Measurements from ENCODE around the gene FAM193B. TPM values are rescaled to one million over a fixed set of nuclear protein-coding genes. Genes with fewer than 3 reads are reported as not detected.
A peak's percentile ranks its signal among the peaks of the same experiment; 100 is the strongest.

Gene FAM193B
- polyA plus RNA-seq, 1 of the 3 experiments (the other 2 are of a cell fraction): 48.1 TPM

DNA sequence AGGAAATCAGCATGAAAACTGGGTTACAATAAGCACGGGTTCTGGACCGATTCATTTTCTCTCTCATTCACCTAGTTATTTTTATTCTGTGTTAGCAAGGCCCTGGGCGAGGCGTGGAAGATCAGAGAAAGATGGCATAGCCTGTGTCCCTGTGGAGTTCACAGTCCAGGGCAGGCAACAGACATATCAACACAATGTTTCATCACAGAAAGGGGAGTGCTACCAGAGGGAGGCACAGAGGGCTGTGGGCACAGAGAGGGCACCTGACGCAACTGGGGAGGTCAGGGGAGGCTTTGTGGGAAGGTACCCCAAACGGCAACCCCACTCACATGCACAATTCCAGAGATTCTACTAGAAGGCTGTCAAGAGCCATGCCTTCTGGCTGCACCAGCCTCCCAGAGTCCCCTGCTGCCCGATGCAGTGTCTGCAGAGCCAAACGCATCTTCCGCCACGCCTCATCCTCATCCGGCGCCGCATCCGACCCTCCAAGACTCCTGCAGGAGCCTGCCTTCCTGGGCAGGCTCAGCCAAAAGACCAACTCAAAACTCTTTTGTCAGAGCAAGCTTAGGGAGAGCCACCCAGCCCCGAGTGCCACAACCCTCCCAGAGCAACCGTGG lies 1.4 kb downstream of the FAM193B start:
- Histone ChIP-seq H3K4me3 (ENCODE audit: low read depth in 2 of 2, low read length in 1 of 2) (peak overlapping the region; percentile 93 to 94), H2AFZ (ENCODE audit: low read depth) (no peak overlapping the region), H3K27ac (ENCODE audit: low read depth in 2 of 2, low read length in 1 of 2) (peak overlapping the region in 1 of 2 experiments; percentile 29; a peak in 3 of 4 replicates), H3K4me2 (peak overlapping the region; percentile 99), H3K9ac (peak overlapping the region; percentile 78), H3K9me2 (no peaks in the 10 kb centered on the region), H3K4me1 (ENCODE audit: control insufficient read depth in 1 of 2, insufficient read depth in 2 of 2, low read depth in 1 of 2, low read length in 1 of 2) (peaks cover 0 to 21% of the 10 kb centered on the region in 2 experiments; a peak in 2 of 4 replicates), H3K36me3 (replicated peaks in 1 of 2; ENCODE audit: control insufficient read depth in 1 of 2, insufficient read depth in 2 of 2, low read length in 1 of 2) (peaks cover 12 to 19% of the 10 kb centered on the region in 2 experiments), H3K79me2 (ENCODE audit: insufficient read depth) (peaks cover 62% of the 10 kb centered on the region), H3F3A (replicated peaks; ENCODE audit: insufficient read depth) (peaks cover 6% of the 10 kb centered on the region), H4K20me1 (ENCODE audit: insufficient read depth) (peaks cover 53% of the 10 kb centered on the region), H3K9me3 (no peaks in the 10 kb centered on the region), H3K27me3 (ENCODE audit: insufficient read depth) (no peaks in the 10 kb centered on the region)
- peak; percentile 54 for DNase-seq
- ChIA-PET POLR2A (no interaction called here), CTCF (interaction anchor here (1.4 kb wide), 1 partner anchor 37 kb away, joined by 3 read pairs; no protein-coding TSS in a partner anchor)
- 47% methylated on average over 16 of the region's 16 CpGs for WGBS (ENCODE audit: low lambda C conversion rate)
- TF ChIP-seq NFIC (IDR thresholded peaks at IDR 0.05; ENCODE audit: borderline replicate concordance) (no peak), MXI1 (IDR thresholded peaks at IDR 0.05; ENCODE audit: low read depth, low read length) (peak; percentile 71; the same call in 1 of the 2 replicates)

DNA sequence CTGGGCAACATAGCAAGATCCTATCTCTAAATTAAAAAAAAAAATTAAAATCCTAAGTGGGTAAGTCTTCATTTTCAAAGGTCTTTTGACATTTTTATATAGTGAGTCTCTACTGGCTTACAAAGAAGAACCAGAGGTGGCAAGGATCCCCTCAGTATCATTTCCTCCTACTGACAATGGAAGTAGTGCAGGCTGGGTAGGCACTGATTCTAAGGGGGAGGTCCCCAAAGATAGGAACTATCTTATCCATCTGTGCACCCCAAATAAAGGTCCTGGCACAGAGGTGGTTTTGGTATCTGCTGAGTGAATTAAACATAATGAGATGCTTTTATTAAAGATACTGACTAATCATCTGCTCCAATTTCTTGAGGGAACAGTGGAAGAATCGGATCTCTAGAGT lies 4.2 kb downstream of the FAM193B start:
- H2AFZ ChIP-seq (ENCODE audit: low read depth): no peak overlapping the region

More for the DNA sequence above, 4.2 kb downstream of the FAM193B start:
- H3K9me3 ChIP-seq: no peaks in the 10 kb centered on the region
- H3K9me2 ChIP-seq: no peaks in the 10 kb centered on the region
- H3K36me3 ChIP-seq (replicated peaks in 1 of 2; ENCODE audit: control insufficient read depth in 1 of 2, insufficient read depth in 2 of 2, low read length in 1 of 2): peaks cover 12 to 19% of the 10 kb centered on the region in 2 experiments
- no peak overlapping the region for H3K4me3 ChIP-seq (ENCODE audit: low read depth in 2 of 2, low read length in 1 of 2)
- H3K9ac ChIP-seq: no peak overlapping the region
- WGBS (ENCODE audit: low lambda C conversion rate): 100% methylated on average over 1 of the region's 1 CpG
- ChIA-PET CTCF (interaction anchor here (1.4 kb wide), 1 partner anchor 49 kb away, joined by 3 read pairs; no protein-coding TSS in a partner anchor), POLR2A (no interaction called here)
- H4K20me1 ChIP-seq (ENCODE audit: insufficient read depth): peaks cover 75% of the 10 kb centered on the region
- no peak for DNase-seq
- peaks cover 10 to 33% of the 10 kb centered on the region in 2 experiments for H3K4me1 ChIP-seq (ENCODE audit: control insufficient read depth in 1 of 2, insufficient read depth in 2 of 2, low read depth in 1 of 2, low read length in 1 of 2)
- peaks cover 25% of the 10 kb centered on the region for H3F3A ChIP-seq (replicated peaks; ENCODE audit: insufficient read depth)
- TF ChIP-seq RFX5 (IDR thresholded peaks at IDR 0.05; ENCODE audit: low read length): no peak
- no peak for TF ChIP-seq GATA2 (CRISPR knock-in tag; IDR thresholded peaks at IDR 0.05)
- TF ChIP-seq TCF12 (IDR thresholded peaks at IDR 0.05): no peak
- TF ChIP-seq, protein P1, sequence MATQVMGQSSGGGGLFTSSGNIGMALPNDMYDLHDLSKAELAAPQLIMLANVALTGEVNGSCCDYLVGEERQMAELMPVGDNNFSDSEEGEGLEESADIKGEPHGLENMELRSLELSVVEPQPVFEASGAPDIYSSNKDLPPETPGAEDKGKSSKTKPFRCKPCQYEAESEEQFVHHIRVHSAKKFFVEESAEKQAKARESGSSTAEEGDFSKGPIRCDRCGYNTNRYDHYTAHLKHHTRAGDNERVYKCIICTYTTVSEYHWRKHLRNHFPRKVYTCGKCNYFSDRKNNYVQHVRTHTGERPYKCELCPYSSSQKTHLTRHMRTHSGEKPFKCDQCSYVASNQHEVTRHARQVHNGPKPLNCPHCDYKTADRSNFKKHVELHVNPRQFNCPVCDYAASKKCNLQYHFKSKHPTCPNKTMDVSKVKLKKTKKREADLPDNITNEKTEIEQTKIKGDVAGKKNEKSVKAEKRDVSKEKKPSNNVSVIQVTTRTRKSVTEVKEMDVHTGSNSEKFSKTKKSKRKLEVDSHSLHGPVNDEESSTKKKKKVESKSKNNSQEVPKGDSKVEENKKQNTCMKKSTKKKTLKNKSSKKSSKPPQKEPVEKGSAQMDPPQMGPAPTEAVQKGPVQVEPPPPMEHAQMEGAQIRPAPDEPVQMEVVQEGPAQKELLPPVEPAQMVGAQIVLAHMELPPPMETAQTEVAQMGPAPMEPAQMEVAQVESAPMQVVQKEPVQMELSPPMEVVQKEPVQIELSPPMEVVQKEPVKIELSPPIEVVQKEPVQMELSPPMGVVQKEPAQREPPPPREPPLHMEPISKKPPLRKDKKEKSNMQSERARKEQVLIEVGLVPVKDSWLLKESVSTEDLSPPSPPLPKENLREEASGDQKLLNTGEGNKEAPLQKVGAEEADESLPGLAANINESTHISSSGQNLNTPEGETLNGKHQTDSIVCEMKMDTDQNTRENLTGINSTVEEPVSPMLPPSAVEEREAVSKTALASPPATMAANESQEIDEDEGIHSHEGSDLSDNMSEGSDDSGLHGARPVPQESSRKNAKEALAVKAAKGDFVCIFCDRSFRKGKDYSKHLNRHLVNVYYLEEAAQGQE (IDR thresholded peaks at IDR 0.05; ENCODE audit: low read depth, low read length): no peak
- no peak for TF ChIP-seq NRF1 (IDR thresholded peaks at IDR 0.05; ENCODE audit: low read depth, low read length)
- TF ChIP-seq MXI1 (IDR thresholded peaks at IDR 0.05; ENCODE audit: low read depth, low read length): no peak
- TF ChIP-seq, protein P2, sequence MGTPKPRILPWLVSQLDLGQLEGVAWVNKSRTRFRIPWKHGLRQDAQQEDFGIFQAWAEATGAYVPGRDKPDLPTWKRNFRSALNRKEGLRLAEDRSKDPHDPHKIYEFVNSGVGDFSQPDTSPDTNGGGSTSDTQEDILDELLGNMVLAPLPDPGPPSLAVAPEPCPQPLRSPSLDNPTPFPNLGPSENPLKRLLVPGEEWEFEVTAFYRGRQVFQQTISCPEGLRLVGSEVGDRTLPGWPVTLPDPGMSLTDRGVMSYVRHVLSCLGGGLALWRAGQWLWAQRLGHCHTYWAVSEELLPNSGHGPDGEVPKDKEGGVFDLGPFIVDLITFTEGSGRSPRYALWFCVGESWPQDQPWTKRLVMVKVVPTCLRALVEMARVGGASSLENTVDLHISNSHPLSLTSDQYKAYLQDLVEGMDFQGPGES (IDR thresholded peaks at IDR 0.05; ENCODE audit: low read depth, low read length): no peak
- TF ChIP-seq FOSL2 (IDR thresholded peaks at IDR 0.05; ENCODE audit: borderline replicate concordance, low read depth): no peak
- TF ChIP-seq, protein P3, sequence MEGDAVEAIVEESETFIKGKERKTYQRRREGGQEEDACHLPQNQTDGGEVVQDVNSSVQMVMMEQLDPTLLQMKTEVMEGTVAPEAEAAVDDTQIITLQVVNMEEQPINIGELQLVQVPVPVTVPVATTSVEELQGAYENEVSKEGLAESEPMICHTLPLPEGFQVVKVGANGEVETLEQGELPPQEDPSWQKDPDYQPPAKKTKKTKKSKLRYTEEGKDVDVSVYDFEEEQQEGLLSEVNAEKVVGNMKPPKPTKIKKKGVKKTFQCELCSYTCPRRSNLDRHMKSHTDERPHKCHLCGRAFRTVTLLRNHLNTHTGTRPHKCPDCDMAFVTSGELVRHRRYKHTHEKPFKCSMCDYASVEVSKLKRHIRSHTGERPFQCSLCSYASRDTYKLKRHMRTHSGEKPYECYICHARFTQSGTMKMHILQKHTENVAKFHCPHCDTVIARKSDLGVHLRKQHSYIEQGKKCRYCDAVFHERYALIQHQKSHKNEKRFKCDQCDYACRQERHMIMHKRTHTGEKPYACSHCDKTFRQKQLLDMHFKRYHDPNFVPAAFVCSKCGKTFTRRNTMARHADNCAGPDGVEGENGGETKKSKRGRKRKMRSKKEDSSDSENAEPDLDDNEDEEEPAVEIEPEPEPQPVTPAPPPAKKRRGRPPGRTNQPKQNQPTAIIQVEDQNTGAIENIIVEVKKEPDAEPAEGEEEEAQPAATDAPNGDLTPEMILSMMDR (IDR thresholded peaks at IDR 0.05): no peak
- peaks cover 80% of the 10 kb centered on the region for H3K79me2 ChIP-seq (ENCODE audit: insufficient read depth)
- no peak overlapping the region for H3K4me2 ChIP-seq
- H3K27ac ChIP-seq (ENCODE audit: low read depth in 2 of 2, low read length in 1 of 2): no peak overlapping the region
- no peaks in the 10 kb centered on the region for H3K27me3 ChIP-seq (ENCODE audit: insufficient read depth)
